ENCODE data around the gene SULT4A1. TPM values are rescaled to one million over a fixed set of nuclear protein-coding genes. Genes with fewer than 3 reads are reported as not detected.

Gene SULT4A1
- total RNA-seq, 4 donors from 2014 or later: 0.34 to 0.47 TPM; not detected in 2

DNA sequence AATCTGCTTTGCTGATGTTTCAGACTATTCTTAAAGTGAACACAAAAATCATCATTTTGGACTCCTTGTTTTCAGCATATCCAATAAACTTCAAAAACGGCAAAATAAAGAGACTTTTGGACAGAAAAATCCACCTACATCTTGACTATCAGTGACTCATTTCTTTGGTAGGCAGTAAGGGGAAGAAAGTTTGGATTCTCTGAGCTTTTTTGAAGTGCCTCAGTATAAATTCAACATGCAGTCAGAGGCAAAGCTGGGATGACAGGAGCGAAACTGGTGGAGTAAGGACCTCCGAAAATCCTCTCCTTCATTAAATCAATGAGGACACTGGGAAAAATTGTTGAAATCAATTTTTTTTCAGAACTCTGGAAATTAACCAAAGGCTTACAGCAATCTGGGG, 79.9 kb downstream of the SULT4A1 start:
- WGBS: 88% methylated on average over 3 of the region's 3 CpGs
- Histone ChIP-seq H3K4me1 (no peaks in the 10 kb centered on the region), H3K36me3 (no peaks in the 10 kb centered on the region), H3K4me3 (no peak overlapping the region), H3K27me3 (no peaks in the 10 kb centered on the region), H3K27ac (no peak overlapping the region), H3K9me3 (no peaks in the 10 kb centered on the region)
- DNase-seq (ENCODE audit: low spot score in 2 of 2): no peak
- TF ChIP-seq POLR2A (IDR thresholded peaks at IDR 0.05): no peak

DNA sequence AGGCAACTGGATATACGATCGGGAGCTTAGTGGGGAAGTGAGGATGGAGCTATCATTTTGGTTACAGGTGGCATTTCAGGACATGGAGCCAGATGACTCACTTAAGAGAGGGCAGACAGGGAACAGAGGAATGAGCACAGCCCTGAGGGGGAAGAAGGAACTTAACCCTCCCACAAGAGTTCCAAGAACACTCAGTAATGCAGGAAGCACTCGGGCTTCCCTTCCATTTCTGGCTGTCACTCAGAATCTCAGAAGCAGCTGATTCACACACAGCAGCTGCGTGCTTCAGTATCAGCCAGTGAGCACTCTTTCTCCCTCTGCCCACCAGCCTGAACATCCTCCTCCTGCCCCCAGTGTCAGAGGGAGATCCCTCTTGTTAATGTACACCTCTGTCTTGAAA, 85.0 kb downstream of the SULT4A1 start:
- H3K4me1 ChIP-seq: no peaks in the 10 kb centered on the region
- 31% methylated on average over 4 of the region's 4 CpGs for WGBS
- no peaks in the 10 kb centered on the region for H3K36me3 ChIP-seq
- no peaks in the 10 kb centered on the region for H3K9me3 ChIP-seq
- H3K4me3 ChIP-seq: no peak overlapping the region
- no peak overlapping the region for H3K27ac ChIP-seq
- no peaks in the 10 kb centered on the region for H3K27me3 ChIP-seq
- no peak for TF ChIP-seq POLR2AphosphoS5 (IDR thresholded peaks at IDR 0.05)
- TF ChIP-seq EP300 (IDR thresholded peaks at IDR 0.05): no peak
- TF ChIP-seq CTCF (IDR thresholded peaks at IDR 0.05): no peak
- no peak for TF ChIP-seq POLR2A (IDR thresholded peaks at IDR 0.05)
- DNase-seq (ENCODE audit: low spot score in 2 of 2): no peak

DNA sequence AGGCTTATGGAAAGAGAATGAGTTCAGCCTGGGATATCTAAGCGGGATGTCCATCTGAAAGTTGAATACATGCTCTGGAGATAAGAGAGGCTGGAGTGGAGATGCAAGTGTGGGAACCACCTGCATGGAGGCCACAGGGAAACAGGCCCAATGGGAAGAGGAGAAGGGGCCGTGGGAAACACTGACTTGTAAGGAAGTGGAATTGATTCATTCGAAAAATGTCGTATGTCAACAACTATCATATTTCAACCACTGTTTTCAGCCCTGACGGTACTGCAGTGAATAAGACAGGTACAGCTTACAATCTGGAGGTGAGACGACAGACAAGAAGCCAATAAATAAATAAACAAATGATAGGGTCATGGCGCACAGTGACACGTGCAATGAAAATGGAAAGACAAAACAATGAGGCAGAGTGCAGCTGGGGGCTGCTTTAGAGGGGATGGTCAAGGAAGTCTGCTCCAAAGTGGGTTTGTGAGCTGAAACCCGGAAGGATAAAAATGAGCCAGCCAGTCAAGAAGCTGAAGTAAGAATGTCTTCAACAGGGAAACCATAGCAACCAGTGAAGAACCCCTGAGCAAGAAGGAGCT, 86.1 kb downstream of the SULT4A1 start:
- H3K4me3 ChIP-seq: no peak overlapping the region
- no peak for DNase-seq (ENCODE audit: low spot score in 2 of 2)
- no peaks in the 10 kb centered on the region for H3K4me1 ChIP-seq
- no peak overlapping the region for H3K27ac ChIP-seq
- TF ChIP-seq POLR2AphosphoS5 (IDR thresholded peaks at IDR 0.05): no peak
- H3K36me3 ChIP-seq: no peaks in the 10 kb centered on the region
- H3K9me3 ChIP-seq: no peaks in the 10 kb centered on the region
- 73% methylated on average over 9 of the region's 9 CpGs for WGBS
- no peaks in the 10 kb centered on the region for H3K27me3 ChIP-seq

Other genes starting within 250 kb of the SULT4A1 start
- 1 to 10 TPM; 1.9 to 4.9 (median 2.9) TPM for gene EFCAB6, start 50.2 kb downstream of the SULT4A1 start, total RNA-seq
- gene PNPLA5, start 29.5 kb upstream of the SULT4A1 start, total RNA-seq: 10 to 100 TPM in 1 of 4 donors, 1 to 10 TPM in 3; 2.5 to 13.5 (median 4.7) TPM
- gene PNPLA3, start 61.3 kb upstream of the SULT4A1 start, total RNA-seq: 10 to 100 TPM in 3 of 4 donors, 1 to 10 TPM in 1; 7.0 to 23.7 (median 11.6) TPM
- gene SAMM50, start 92.9 kb upstream of the SULT4A1 start, total RNA-seq: 10 to 100 TPM; 32.1 to 41.1 (median 33.8) TPM
- gene PARVB, start 161.8 kb upstream of the SULT4A1 start, total RNA-seq: 10 to 100 TPM in 3 of 4 donors, 1 to 10 TPM in 1; 9.7 to 17.8 (median 13.3) TPM